NCI-H82 (cell line): Measurements from ENCODE around the gene GALNTL6.
"Not testable (repeated sequence)": the region's sequence is repeated elsewhere in the genome, so short reads cannot be mapped to it uniquely, and the experiment has no call there.

Experiments used
- DNase-seq: peaks from one replicate; lab custom pipeline; 2025; lab: John Stamatoyannopoulos, UW

The GALNTL6 gene

DNA sequence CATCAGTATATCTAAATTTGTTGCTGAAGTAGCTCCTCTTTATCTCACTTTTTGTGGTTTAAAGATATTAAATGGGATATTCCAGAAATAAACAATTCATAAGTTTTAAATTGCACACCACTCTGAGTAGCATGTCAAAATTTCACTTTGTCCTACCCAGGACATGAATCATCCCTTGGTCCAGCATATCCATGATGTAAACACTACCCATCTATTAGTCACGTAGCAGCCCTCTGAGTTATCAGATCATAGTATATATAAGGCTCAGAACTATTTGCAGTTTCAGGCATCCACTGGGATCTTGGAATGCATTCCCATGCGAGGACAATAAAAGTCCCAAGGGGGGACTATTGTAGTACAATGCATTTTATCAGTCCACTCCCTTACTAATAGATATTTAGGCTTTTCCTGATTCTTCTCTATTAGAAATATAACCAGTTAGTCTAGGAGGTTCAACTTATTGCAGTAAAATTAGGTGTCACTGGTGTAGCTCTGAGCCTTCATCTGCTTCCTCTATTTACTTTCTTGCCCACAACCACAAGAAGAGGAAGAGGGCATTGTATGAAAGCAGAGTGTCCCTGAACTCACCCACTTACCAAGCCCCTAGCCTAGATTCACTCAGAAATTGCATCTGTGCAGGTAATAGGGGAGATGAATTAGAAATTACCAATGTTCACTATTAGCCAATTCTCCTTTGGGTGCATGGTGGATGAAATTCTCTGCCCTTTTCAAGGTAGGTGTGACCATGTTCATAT, 945.6 kb downstream of the GALNTL6 start:
- no peak for DNase-seq

DNA sequence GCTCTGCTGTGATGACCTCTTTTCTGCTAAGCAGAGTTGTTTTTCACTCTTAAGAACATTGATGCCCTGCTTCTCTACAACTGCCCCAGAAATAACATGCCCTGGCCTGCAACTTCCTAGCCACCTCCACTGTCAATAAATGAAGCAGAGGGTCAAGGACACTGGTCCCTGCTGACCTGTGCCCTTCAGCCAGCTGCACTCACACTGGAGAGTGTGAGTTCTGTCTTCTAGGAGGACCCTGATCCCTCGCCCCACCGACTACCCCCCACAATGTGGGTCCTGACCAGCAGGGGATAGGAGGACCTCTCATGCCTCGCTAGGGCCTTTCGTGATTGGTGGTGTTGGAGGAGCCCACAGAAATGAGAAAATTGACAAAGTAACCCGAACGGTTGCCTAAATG, 947.3 kb downstream of the GALNTL6 start:
- no peak for DNase-seq

DNA sequence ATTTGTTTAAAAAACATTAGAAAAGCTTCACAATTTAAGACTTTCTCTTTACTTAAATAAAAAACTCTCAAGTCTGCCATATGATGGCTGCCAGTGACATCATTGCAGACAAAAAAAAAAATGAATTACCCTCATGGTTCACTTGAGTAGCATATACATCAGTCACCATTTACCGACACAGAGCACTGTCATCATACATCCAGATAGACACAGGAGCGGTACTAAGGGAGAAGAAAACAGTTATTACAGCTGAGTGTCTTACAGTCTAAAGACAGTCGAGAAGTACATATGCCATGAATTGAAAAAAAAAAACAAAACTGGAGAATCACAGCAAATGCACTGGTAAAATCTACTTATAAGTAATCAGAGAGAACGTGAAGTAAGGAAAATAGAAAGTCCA, 949.7 kb downstream of the GALNTL6 start:
- DNase-seq = no peak

DNA sequence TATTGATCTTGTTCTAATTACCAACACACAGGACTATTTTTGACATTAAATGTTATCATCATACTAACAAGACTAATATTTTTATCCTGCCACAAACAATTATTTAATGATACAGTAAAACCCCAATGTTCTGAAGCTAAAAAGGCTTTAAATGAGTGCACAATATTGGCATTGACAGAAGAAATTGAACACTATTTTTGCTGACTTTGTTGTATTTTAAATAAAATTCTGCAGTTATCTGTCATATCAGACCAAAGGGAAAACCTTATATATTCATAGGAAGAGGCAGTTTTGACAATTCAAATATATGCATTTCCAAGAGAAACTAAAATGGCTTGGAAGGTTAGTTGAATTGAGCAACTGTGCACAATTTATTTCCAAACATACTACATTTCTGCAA, 957.6 kb downstream of the GALNTL6 start:
- no peak for DNase-seq

DNA sequence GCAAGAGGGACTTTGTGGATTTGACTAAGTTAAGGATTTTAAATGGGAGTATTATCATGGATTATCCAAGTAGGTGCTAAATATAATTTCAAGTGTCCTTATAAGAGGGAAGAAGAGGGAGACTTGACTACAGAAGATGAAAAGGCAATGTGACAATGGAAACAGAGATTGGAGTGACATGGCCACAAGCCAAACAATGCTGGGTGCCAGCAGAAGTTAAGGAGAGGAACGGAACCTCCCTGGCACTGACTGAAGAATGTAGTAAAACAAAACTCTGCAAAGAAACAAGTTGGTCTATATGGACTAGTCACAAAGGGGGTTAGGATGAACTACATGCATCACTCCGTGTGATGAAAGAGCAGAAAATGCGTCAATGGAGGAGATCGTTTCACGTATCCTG, 959.6 kb downstream of the GALNTL6 start:
- no peak for DNase-seq

DNA sequence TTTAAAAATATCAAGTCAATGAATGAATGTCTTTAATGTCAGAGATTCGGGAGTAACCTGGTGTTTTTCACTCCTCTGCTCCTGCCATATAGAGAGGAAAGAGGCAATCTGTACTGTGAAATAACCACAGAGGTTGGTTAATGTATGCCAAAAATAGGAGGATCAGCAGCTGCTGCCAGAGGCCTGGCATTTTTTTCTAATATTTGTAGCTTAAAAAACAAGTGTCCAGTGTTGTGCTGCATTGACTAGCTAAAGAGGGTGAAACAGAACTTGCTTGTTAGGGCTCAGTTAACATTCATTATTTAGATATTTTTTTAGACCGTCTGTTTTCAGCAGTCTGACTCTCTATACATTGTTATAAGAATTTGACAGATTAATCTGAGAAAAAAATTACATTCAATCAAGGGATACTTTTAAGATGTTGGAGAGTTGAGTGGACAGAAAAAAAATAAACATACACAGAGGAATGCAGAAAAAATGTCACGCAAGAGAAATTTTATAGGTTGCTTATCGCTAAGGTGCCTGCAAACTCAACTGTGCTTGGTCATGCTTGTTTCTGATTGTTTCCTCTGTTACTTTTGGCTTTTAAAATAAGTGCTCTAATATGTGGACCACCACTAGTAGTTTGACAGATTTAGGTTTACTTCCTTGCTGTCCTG, 963.1 kb downstream of the GALNTL6 start:
- DNase-seq = no peak

DNA sequence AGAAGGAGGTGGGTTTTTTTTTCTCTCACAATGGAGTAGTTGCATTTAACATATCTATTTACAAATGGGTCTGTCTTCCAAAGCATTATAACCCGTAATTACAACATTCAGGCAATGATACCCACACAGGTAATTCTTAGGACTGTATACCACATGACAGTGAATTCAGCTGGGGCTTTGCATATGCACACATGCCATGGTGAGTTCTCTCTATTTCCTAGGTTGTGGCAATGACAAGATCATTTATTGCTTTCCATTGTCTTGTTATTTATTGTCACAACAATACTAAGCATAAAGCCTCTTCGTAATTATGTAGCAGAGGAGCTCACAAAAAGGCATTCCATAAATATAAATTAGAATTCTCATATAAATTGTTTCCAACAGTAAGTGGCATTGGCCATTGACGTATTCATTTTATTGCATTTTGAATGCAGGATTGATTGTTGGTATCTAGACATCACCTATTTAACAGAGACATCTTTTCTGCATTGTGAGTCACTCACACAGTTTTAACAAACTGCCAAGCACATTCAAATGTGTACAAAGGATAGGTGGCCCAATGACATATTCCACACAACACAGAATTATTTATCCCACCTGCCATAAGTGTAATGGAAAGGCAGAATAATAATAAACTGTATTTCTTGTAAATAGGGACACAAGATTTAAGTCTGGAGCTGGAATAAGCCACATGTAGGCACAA, 964.7 kb downstream of the GALNTL6 start:
- no peak for DNase-seq

DNA sequence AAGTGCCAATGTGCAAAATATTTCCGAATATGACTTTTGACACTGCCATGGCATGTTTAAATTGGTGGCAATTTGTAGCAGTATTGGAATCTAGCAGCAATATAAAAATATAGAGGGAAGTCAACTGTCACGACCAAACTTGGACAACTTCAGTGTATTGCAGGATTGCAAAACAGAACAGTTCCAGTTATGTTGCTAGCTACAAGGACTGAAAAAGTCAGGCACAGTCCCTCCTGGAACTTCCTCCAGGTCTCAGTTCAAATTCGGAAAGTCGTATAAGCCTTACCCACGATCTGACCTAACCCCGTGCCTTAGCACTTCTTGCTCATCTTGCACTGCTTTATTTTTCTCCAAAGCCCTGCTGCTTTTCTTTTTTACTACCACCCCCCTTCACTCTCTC, 965.4 kb downstream of the GALNTL6 start:
- no peak for DNase-seq

DNA sequence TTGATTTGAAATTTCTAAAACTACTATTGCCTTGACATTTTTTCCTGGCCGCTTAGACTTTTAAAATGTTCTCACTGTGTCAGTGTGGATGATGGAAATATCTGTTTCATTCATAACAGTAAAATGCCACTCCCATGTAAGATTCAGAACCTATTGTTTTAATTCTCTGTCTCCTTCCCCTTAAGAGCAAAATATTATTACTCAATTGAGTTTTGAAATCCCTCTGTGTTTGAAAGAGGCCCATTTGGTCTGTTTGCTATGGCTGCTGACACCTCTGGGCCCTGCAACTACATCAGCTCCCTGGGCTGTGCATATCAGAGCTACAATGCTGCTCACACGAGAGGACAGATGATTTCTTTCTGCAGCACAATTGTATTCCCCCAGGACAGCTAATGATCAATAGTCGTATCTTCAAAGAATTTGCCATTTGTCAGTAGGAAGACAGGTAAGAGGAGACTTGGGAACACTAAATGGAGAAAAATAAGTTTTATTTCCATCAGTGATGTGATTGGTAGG, 967.4 kb downstream of the GALNTL6 start:
- DNase-seq = no peak

DNA sequence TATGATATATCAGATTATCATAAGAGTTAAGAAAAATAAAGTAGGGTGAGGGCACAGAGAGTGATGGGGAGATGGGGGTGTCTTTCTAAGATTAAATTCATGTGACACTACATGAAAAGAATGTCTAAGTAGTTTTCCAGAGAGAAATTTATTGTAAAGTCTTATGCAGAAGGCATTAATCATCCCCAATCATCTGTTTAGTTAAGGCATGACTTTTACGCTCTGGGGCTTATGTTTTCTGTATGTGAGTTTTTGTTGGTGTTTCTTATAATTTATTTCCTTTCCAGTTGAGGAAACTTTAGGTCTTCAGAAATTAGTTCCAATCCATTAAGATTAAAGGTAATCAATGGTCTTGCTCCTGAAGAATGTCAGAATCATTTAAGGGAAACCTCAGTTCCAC, 972.4 kb downstream of the GALNTL6 start:
- DNase-seq = no peak

DNA sequence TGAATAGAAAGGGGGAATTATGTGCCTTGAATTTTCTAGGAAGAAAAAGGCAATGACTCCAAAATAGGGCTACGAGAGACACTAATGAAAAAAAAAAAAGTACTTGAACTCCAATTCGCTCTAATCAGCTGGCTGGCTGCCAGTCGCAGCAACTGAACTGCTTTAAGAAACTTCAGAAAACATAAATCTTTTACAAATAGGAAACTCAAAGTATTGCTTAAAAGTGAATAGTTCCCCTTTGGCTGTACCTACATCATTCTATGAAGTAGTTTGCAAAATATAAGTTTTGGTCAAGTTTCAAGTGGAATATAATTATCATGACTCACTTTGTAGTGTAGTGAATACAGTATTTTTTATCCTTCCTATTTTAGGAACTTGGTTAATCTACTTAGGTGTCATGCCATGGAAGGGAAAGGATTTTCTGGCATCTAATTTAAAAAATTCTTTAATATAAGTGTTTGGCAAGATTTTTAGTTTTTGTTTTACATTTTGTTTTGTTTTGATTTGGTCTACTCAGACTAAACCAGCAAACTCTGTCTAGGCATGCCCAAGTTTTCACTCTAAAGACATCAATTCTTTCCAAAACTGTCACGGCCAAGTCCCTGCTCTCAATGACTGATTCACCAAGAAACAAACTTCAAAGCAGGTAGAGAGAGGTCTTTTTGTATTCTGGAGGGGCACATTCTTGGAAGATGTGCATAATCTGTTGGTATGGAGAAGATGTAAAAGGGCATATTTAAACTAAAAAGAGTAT, 973.0 kb downstream of the GALNTL6 start:
- DNase-seq = no peak

DNA sequence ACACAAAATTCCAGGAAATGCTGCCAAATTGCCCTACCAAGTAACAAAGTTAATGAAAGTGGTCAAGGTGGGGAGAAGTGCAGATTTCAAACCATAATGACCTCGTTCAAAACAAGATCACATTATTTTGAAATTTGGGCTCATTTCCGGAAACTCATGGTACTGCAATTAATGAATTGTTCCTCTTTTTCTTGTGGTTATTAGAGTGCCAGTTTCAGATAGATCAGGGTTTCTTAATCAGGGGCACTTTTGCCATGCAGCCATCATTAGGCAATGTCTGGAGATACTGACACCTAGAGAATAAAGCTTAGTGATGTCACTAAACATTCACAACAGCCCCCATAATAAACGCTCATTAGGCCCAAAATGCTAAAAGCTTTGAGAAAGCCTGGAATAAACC, 973.9 kb downstream of the GALNTL6 start:
- DNase-seq = no peak

DNA sequence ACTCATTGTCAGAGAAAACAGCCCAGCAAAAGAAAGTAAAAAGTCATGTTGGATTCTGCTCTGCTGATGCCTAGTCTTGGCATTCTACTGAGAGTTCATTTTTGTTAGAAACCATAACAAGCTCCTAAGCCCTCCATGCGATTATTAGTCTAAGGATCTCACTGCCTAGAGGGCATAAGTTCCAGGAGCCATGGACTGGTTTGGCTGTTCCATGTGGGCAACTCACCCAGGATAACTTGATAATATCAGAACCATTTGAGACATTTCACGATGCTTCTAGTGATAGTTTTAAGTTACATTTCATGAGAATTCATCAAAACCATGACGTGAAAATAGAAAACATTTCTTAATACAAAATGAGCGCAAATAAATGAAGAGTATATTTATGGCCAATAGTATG, 978.6 kb downstream of the GALNTL6 start:
- DNase-seq = no peak

DNA sequence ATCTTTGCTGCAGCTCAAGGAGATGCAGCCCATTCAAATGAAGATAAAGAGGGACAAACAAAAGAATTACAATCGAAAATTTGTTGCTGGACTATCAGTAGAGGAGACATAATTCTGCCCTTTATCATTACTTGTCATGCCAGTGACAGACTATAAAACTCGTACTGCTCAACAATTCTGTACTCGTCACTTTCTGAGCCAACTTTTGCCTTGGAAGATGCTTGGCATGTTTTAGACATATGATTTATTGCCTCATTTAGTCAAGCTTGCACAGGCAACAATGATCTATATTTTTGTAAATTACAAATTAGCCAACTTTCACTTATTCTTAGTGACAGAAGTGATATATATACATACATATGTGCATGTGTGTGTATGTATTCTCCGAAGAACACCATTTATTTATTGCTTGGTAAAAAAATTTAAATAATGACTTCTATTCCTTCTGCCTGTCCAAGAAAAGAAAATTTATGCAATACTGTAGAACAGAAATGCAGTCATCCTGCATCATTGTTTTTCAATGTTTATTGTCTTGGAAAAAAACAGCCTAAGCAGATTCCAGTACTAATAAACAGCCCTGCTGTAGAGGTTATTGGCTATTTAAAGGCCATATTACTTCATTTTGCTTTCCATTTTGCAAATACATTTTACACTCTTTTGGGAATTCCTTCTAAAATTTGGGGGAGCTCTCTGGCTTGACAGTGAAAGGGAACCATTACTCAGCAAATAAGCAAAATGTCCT, 980.5 kb downstream of the GALNTL6 start:
- no peak for DNase-seq

DNA sequence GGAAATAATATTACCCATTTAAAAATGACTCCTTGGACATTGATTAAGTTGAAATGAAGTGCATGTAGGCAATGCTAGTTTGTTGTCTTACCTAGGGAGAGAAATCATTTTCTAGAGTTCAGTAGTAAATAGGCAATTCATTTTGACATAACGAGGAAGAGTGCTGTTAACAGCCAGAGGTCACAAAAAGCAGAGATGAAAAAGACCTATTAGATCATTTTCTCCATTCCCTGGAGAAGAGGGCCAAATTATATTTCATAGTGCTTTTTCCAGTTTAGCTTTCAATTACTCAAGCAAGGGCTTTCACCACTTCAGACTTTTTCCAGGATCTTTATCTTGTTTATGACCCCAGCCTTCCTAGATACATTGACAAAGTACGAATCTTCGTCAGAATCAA, 981.1 kb downstream of the GALNTL6 start:
- no peak for DNase-seq

DNA sequence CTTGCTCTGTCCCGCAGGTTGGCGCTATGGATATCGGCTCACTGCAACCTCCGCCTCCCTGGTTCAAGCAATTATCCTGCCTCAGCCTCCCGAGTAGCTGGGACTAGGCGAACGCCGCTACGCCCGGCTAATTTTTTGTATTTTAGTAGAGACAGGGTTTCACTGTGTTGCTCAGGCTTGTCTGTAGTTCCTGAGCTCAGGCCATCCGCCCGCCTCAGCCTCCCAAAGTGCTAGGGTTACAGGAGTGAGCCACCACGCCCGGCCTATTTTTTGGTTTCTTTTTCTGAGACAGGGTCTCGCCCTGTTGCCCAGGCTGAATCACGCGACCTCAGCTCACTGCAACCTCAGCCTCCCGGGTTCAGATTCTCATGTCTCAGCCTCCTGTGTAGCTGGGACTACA, 984.1 kb downstream of the GALNTL6 start:
- not testable (repeated sequence) for DNase-seq

DNA sequence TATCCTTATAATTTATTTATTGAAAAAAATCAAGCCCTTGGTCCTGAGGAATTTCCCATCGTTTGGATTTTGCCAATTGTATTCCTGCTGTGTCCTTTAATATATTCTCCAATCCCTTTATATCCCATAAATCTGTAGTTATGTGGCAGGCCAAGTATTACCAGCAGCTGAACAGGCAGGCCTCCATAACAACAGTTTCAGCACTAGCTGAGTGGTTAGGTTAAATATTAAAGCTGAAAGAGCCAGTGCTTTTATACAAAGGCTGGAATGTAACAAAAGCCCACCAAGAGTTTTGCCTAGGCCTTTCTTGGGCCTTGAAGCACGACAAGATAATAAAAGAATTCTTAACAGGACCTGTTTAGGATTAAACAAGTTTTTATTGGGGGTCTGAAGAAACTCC, 988.8 kb downstream of the GALNTL6 start:
- no peak for DNase-seq

DNA sequence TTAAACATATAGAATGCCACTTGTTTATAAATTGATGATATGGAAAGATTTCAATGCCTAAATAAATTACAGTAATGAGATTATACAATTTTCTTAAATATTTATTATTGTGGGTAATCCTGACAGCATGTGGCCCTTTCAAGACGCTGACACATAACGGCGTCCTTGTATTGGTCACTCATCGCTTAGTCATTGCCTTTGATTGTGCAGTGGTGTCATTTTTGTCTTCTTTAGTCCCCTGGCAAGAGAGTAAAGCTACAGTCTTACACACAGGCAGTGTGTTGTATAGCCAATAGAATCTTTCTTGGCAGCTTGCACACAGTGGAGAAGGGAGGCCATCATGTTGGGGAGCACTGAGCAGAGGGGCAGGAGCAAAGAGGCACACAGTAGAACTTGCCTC, 993.6 kb downstream of the GALNTL6 start:
- no peak for DNase-seq

DNA sequence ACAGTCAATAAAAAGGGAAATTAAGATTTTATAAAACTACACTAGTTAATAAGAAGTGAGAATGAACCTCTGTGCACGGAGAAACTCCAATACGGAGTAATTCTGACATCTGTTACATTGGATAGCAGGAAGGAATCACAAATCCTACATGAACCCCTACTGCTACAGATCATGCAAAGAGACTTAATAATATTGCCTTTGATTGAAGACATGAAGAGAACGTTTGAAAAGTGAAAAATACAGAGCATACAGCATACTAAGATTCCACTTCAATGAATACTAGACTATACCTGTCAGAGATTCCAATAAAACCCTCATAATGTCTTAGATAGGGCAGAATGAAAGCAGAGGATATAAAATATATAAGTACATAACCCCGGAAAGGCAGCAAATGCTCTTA, 995.0 kb downstream of the GALNTL6 start:
- no peak for DNase-seq

DNA sequence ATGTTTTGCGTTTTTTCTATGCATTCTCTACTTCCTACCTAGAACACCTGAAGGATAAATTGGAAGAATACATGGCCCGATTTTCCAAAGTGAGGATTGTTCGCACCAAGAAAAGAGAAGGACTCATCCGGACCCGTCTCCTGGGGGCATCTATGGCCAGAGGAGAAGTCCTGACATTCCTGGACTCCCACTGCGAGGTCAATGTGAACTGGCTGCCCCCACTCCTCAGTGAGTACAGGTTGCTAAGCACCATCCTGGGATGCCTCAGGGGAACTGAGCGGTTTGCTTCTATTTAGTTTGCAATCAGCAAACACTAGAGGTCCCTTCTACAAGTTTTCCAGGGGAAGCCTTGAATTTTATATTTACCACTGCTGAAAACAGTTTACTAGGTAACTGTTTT, 996.1 kb downstream of the GALNTL6 start:
- no peak for DNase-seq

DNA sequence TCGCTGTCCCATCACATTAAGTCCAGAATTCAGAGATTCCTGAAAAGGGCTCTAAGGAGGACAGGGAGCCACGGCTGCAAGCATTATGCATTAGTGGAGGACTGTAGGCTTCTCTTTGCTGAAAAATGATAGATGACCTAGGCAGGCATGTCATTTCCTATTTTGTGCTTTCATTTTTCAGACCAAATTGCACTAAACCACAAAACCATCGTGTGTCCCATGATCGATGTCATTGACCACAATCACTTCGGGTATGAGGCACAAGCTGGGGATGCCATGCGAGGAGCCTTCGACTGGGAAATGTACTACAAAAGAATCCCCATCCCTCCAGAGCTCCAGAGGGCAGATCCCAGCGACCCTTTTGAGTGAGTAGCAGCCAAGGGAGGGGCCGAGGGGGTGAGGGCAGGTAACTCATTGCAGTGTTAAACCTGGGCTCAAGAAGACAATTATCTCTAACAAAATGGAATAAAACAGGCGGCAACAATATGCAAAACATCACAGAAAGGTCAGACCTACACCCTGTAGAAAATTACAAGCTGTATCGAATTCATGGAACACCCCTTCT, 1000.2 kb downstream of the GALNTL6 start:
- no peak for DNase-seq
